ENCODE data around the gene KCNQ1.

KCNQ1 gene

GRCh38 chr11:2442589-2442988, 2.2 kb upstream of the KCNQ1 start:
- DNase-seq (ENCODE audit: low spot score), result no peak

DNA sequence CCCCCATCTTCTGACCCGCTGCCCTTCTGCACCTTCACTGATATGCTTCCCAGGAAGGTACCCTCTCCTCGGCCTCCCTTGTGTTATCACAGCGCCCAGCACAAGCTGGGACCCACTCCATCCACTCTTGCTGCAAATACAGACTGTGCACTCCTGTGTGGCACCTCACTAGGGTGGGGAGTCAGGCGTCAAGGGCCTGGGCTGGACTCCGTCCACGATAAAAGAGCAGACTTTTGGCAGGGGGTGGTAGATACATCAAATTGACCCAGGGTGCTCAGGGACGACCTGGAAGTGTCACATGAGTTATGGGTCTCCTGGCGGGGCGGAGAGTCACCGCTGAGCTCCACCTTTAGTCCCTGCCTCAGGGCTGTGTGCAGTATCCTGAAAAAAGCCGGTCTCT, 1.4 kb upstream of the KCNQ1 start:
- DNase-seq (ENCODE audit: low spot score), result no peak

GRCh38 chr11:2443881-2444820, 657 bp upstream of the KCNQ1 start, which contains the start of gene TRPM5:
Gene TRPM5 (minus strand): TSS chr11:2444514. CDS start chr11:2423036, 21,478 bp downstream.
- no peak for DNase-seq (ENCODE audit: low spot score)

GRCh38 chr11:2445746-2446551, 1.1 kb downstream of the KCNQ1 start:
- DNase-seq (ENCODE audit: low spot score), result no peak

- no peak for DNase-seq (ENCODE audit: low spot score)
These were observed 1.9 kb downstream of the KCNQ1 start for GRCh38 chr11:2446590-2447252.

DNA sequence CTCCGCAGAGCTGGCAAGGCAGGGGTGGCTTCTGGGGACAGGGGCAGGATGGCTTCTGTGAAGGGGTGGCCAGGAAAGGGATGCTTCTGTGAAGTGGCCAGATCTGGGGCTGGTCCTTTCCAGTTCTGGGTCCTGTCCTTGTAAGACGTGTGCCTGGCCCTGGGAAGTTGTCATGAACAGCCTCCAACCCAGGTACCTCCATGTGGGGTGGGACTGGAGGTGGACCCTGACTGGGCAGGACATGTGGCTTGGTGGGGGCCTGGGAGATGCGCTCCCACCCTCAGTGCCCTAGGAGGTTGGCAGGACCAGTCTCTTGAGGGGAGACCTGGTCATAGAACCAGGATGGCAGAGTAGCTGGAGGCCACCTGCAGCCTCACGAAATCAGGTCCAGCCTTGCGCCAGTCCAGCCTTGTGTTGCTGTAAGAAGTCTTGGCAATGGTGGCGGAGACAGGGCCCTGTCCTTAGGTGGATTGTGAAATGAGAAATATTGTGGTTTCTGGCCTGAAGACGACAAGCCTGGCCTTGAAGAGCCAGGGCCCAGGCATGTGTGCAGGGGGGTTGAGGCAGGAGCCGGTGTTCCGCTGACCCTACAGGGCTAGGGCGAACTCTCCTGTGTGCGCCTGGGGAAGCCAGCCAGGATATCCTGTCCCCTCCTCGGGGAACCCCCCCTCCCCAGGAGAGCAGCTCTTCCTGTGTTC, 2.6 kb downstream of the KCNQ1 start:
- no peak for DNase-seq (ENCODE audit: low spot score)

DNA sequence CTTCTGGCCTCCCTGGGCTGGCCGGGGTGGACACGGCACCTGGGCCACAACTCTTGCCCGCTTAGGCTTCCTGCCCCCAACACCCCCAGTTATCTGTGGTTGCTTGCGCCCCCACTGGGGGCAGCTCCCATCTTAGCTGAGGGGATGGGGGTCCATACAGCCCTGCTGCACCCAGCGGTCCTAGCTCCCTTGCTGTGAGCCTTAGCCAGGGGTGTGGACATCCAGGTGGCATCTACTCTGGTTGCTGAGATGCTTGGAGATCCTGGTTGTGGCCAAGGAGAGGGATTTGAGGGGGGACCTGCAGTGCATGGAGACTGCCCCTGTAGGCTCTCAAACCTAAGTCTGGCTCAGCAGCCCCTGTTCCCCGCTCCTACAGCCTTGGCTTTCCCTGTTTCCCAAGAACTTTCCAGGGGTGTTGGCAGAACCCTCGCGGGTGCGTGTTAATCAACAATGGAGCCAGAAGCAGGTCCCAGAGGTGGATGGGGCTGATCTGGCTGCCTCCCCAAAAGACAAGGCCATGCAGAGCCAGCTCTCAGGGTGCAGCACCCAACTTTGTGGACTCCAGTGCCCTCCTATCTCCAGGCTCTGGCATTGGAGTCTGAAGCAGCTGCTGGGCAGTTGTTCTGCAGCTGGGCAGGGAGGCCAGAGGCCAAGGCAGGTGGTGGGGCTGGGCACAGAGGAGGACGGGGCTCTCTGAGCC, 3.3 kb downstream of the KCNQ1 start:
- DNase-seq (ENCODE audit: low spot score), result no peak

DNA sequence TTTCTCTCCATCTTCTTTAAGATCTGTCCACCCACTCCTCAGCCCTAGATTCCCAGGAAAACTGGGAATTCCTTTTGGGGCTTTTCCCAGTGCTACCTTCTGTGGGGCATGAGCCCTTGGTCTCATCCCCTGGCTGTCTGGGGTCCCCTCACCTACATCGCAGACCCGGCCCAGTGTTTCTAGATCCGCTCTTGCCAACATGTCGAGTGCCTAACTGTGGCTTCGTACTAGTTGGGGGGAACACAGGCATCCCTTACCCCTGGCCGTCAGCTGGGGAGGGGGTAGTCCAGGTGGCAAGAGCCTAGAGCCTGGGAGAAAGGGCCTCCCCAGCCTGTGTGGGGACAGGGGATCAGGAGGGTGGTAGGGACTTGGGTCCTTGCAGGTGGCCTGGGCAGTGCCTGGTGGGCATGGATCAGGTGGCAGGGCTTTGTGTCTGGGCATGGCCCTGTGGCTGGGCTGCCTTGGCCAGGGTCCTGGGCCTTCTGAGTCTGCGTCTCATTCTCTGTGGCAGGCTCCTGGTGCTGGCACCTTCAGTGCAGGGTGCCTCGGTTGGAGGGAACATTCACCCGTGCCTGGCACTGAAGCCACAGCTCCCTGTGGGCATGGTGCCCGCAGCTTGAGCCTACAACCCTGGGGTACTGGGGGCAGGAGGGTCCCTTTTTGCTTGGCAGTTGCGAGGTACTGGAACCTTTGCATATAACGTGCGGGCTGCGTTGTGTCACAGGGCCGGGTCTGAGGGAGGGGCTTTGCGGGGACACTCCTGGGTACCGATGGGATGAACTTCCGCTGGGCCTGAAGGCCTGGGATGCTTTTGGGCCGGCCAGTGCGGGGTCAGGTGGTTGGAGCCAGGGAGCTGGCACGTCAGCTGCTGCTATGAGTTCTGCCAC, 4.1 kb downstream of the KCNQ1 start:
- no peak for DNase-seq (ENCODE audit: low spot score)

GRCh38 chr11:2449548-2450320, 4.9 kb downstream of the KCNQ1 start:
- DNase-seq (ENCODE audit: low spot score), result no peak

GRCh38 chr11:2450321-2451041, 5.7 kb downstream of the KCNQ1 start:
- DNase-seq (ENCODE audit: low spot score), result no peak

GRCh38 chr11:2451336-2451735, 6.5 kb downstream of the KCNQ1 start:
- no peak for DNase-seq (ENCODE audit: low spot score)

- no peak for DNase-seq (ENCODE audit: low spot score)
These were observed 7.1 kb downstream of the KCNQ1 start for GRCh38 chr11:2451916-2452315.

DNA sequence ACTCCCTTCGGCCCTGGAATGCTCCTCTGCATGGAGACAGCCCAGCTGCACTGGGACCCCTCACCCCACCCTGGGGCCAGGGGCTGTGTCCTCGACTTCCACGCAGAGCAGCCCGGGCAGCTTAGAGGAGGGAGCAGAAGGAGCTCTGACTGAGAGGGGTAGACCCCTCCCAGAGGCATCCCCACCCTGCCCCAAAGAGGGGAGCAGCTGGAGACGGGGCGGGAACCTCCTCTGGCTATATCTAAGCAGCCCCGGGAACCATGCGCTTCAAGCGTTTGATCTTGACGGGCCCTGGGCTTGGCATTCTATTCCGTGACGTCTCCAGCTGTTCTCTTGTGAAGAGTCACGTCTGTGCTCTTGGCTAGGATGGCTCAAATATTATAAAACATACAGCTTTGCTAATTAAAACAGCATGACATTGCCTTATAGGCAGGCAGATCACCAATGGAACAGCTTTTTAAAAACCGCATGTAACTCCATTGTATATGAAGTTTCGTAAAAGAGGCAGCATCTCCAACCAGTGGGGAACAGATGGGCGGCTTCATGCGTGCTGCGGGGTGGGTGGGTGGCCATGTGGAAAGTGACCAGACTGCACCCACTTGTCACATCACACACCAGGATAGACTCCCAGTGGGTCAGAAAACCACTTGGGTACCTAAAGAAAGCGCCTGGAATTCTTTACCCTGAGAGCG, 7.7 kb downstream of the KCNQ1 start:
- no peak for DNase-seq (ENCODE audit: low spot score)

DNA sequence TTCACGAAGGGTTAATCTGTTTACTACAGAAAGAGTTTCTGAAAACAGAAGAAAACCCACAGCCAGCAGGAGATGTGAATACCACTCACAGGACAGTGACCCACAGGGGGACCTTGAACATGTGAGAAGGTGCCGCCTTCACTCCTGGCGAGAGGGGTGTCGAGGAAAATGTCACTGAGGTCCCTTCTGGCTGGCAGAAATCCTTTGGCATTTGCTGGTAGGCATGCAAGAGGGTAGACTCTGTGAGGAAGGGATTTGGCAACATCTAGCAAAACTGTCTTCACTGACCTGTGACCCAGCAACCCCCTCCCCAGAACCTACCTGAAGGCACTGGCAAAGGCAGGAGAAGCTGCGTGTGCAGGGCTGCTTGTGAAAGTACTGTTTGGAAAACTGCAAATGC, 8.6 kb downstream of the KCNQ1 start:
- no peak for DNase-seq (ENCODE audit: low spot score)

DNA sequence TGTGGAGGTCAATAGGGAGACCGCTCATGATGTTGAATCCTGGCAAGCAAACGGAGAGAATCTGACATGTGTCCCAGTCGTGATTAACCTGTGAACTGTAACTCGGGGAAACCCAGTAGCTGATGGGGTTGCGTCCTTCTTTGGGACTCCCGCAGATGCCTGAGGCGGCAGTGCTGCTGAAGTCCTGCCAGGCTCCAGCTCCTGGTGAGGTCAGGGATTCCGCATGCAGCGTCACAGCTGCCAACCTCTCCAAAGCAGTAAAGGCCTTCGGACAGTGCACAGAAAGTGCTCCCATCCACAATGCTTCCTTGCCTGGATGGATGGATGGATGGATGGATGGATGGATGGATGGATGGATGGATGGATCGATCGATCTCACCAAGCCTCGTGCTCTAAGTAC, 13.5 kb downstream of the KCNQ1 start:
- DNase-seq (ENCODE audit: low spot score), result no peak

DNA sequence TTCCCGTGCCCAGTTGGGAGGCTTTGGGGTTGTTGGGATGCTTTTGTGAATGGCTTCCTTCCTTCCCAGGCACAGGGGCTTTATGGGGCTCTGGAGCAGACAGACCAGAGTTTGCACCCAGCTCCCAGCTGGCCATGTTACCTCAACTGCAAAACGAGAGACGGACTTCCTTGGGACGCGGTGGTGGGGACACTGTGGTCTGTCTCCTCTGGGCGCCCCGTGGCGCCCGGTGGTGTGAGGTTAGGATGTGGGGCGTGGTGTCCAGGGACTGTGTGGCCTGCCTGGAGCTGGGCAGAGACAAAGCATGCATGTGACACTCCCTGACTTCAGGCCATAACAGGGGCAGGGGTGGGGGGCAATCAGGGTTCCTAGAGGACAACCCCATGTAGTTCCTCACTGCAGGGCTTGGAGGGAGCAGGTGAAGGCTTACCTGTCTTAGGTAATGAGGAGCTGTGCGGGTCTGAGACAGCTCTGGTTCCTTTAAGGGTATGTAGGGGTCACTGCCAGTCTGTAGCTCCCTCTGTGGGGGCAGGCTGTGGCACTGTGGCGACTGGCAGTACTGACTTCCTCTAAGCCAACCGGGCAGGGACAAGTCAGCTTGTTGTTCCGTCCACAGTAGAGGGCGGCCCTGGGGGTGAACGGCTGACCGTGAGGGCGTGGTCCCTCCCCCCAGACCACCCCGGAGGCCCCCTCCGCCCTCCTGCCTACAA, 14.4 kb downstream of the KCNQ1 start:
- no peak for DNase-seq (ENCODE audit: low spot score)

- DNase-seq (ENCODE audit: low spot score), result no peak
These were observed 15.2 kb downstream of the KCNQ1 start for GRCh38 chr11:2459796-2460531.

All from AG20443 (cell line).